K562 treated with DMSO at 1 percent for 24 hours (cell line): Measurements from ENCODE around the gene PSPC1. TPM values are rescaled to one million over a fixed set of nuclear protein-coding genes. Genes with fewer than 3 reads are reported as not detected.

ENCODE experiments used
- total RNA-seq: library from RNA; unstranded; fragments of 300-600 nt; gene quantifications from 2 replicates; pipeline ENCODE4 v1.2.3, GENCODE V29; 2022; ENCODE audit warnings: low read depth; ENCODE audit not compliant: insufficient read depth

The PSPC1 gene
- 37.1 and 43.0 TPM in 2 replicates for total RNA-seq

DNA sequence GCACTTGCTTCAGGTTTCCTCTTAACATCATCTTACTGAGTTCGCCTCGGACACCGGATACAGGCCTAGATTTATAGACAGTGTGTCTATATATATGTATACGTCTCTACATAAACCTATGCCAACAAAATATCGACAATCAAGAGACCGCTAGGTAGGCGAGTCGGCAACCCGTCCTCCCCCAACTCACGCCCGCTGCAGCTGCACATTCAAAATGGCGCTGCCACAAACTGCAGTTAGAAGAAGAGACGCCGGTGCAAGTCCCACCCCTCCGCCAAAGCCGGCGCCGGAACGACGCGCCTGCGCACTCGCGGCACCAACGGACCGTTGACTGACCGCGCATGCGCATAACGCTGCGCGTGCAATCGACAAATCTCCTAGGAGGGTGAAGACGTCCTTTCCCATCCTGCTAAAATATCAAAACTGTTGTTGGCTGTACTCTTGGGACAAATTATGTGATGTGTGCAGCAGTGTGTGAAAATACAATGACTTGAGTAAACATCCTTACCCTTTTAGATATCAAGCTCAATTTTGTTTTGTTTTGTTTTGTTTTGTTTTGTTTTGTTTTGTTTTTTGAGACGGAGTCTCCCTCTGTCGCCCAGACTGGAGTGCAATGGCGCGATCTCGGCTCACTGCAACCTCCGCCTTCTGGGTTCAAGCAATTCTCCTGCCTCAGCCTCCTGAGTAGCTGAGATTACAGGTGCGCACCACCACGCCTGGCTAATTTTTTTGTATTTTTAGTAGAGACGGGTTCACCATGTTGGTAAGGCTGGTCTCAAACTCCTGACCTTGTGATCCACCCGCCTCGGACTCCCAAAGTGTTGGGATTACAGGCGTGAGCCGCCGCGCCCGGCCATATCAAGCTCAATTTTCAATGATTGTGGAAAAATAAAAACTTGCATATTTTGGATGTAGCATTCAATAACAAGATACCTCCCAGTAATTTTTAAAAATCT, at the start of gene PSPC1:
TSS of gene PSPC1 (minus strand) at position 219 of the 956 bp plus-strand sequence. CDS start at position 31, 188 bp downstream.

Other genes starting within 250 kb of the PSPC1 start
- not detected in 2 replicates for gene TPTE2, start 221.4 kb downstream of the PSPC1 start, total RNA-seq
- 11.3 and 17.5 TPM in 2 replicates for gene MPHOSPH8, start 149.3 kb downstream of the PSPC1 start, total RNA-seq
- gene ZMYM5, start 80.7 kb upstream of the PSPC1 start, total RNA-seq, result 3.4 and 6.0 TPM in 2 replicates
- gene ZMYM2, start 175.8 kb upstream of the PSPC1 start, total RNA-seq, result 8.0 and 12.5 TPM in 2 replicates